ENCODE data around the gene CAMK2A. TPM values are rescaled to one million over a fixed set of nuclear protein-coding genes. Genes with fewer than 3 reads are reported as not detected.
"Not testable (repeated sequence)": the region's sequence is repeated elsewhere in the genome, so short reads cannot be mapped to it uniquely, and the experiment has no call there.

Gene CAMK2A
- total RNA-seq, 1 donor from 2014 or later, result not detected

DNA sequence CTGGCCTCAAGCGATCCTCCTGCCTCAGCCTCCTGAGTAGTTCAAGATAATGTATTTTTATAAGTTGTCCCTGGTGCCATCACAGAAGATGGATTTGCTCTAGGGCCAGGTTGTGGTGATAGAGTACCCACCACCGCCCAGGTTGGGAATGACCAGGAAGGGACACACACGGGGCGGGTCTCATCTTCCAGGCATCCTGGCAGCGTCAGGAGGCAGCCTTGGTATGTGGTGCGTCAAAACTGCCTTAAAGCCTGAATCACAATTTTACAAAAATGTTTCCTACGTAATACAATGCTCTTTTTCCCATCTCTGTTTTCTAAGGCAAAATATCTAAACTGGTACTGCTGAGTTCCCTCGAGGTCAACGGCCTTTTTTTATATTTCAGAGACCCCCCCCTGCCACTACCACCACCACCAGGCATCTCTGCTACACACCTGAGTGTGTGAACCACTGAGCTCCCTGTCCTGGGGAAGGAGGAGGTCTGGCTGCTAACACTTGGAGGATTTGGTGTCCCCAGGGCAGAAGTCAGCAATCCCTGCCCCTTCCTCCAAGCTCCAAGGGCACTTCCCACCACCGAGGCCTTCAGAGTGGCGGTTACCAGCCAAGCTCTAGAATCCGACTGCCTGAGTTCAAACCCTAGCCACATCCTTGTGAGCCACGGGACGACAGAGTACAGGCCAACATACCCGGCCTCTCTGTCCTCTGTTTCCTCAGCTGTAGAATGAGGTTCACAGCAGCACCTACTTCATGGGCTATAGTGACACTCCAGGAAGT is 52.4 kb downstream of the CAMK2A start:
- no peak for DNase-seq (ENCODE audit: low read depth in 2 of 2)

DNA sequence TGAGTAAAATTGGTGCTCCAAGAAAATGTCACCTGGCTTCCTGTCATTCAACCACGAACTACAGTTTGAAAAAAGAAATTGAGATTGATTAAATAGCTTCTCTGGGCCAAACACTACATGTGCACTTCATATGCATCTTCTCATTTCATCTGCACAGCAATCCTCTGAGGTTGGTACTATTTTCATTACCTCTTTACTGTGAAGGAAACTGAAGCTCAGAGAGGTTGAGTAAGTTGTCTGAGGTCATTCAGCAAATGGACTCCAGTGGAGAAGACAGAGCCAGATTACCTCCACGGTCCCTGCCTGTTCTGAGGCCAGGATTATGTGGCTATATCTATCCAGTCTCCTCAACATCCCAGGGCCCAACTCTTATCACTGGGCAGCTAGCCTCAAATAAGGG is 53.3 kb downstream of the CAMK2A start:
- no peak for DNase-seq (ENCODE audit: low read depth in 2 of 2)

DNA sequence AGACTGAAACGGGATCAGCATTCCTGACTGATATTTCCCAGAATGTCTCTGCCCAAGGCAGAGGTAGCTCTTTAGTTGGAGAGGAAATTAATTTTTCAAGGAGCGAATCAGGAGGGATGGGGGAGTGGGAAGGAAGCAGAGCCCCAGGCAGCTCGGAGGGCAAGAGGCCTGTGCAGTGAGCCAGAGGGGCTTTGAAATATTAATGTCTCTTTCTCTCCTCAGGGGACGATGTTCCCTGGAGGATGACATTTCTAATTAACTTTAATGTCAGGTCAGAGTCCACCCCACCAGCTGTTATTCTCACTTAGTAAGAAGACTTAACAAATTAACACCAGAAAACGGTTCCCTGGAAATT is 54.1 kb downstream of the CAMK2A start:
- DNase-seq (ENCODE audit: low read depth in 2 of 2), result no peak

DNA sequence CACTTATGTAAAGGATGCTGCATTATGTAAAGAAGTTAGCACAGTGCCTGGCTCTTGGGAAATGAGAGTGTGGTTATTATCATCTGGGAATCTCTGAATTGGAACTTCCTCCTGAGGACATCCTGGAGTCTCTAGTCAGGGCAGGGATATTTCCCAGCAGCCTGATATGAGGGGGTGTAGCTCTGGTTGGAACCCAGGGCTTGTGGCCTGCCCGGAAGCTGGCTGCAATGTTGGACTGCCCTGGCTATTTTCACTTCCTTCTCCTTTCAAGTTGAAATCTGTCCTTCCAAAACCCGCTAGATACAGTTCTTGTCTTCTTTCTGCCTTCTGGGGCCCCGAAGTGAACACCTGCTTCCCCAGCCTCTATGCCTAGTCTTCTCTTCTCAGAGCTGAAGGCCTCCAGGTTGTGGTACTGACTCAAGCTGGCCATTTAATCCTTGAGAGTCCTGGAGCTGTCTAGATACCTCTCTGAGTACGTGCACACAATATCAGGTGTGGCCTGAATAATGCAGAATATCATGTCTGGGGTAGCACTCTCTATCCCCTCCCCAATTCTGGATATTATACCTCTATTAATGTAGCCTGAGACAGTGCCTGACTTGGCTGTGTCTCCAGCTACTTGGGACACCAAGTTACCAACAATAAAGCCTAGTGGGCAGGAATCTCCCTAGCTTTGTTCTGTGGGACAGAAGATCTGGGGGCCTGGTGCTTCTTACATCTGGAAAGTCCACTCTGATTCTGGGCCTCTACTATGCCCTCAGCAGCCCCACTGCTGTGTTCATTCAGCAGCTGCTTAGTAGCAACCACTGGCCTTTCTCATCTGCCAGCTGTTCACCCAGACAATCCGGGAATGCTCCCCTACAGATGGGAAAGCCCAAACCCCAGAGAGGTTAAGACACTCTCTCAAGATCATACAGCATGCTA is 54.7 kb downstream of the CAMK2A start:
- no peak for DNase-seq (ENCODE audit: low read depth in 2 of 2)

DNA sequence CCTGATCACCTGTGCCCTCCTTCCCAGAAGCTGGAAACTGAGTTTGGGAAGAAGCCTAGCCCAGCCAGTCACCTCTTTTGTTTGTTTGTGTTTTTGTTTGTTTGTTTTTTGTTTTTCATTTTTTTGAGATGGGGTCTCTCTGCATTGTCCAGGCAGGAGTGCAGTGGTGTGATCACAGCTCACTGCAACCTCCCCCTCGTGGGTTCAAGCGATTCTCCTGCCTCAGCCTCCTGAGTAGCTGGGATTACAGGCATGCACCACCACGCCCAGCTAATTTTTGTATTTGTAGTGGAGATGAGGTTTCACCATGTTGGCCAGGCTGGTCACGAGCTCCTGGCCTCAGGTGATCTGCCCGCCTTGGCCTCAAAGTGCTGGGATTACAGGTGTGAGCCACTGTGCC is 55.9 kb downstream of the CAMK2A start:
- not testable (repeated sequence) for DNase-seq (ENCODE audit: low read depth in 2 of 2)

DNA sequence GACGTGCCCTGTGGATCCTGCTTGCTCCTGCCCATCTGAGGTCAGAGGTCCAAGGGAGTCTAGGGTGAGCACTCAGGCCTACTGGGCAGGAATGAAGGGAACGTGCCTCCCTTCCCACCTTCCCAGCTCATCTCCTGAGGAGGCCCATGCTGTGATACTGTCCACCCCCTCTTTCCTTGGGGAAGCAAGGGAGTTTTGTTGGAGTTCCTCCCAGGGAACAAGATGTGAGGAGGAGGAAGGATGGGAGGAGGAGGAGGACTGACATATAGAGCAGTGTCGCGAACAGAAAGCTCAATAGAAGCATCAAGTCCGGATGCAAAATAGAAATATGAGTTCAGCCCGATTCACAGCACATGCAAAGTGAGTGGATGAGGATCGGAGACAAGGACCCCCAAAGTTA is 58.7 kb downstream of the CAMK2A start:
- no peak for DNase-seq (ENCODE audit: low read depth in 2 of 2)

DNA sequence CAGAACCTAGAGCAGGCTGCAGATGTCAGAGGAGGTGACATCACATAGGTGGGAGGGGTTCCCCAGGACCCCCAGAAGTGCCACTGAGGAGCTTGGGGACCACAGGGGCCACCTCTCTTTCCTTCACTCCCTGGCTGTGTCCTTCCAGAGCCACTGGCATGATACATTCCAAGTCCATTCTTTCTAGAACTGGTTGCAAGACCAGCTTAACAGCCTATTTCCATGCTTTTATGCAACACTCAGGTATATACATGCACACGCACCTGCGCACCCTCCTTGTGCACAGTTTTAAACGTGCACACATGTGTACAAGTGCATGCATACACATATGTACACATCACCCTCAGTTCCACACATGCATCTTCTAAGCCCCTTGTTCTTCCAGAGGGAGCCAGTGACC is 60.0 kb downstream of the CAMK2A start:
- DNase-seq (ENCODE audit: low read depth in 2 of 2), result no peak

DNA sequence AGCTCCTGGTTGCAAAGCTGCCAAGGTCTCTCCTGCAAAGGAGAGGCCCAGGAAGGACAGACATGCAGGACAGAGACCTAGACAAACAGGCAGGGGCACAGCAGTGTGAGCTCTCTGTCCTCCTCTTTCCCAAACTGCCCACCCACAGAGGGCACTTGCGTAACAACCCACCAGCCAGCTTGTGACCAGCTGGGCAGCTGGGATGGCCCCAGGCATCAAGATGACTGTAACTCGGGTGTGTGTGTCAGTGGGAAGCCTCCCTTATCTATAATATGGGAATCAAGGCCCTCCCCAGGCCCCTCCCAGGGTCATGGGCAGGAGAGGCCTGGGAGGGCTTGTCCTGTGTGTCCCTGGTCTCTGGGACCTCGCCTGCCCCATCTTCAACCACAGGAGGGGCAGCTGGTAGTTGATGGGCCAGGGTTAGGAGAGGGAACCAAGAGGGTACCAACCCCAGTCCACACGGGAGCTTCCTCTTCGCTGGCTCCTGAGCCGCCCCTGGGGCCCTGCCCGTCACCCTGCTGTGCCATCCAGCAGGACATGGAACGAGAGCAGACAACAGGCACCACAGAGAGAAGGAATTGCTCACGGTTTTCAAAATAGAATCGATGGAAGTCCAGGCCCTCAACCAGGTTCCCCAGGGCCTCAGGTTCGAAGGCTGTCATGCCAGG is 61.8 kb downstream of the CAMK2A start:
- no peak for DNase-seq (ENCODE audit: low read depth in 2 of 2)

DNA sequence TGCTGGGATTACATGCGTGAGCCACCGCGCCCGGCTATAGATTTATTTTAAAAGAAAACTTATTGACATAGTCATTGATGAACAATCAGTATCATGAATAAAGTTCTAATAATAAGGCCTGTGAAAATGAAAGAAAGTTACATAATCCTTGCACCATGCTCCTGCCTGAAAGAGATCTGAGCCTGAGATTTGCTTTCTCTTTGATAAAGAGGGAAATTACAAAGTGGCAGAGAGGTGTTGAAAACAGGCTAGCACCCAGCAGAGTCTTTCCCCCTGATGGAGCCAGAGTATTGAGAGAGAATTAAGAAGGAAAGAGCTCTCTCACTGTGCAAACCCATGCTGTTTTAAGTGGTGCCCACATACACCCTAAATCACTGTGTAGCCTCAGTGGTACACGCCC is 62.5 kb downstream of the CAMK2A start:
- no peak for DNase-seq (ENCODE audit: low read depth in 2 of 2)

DNA sequence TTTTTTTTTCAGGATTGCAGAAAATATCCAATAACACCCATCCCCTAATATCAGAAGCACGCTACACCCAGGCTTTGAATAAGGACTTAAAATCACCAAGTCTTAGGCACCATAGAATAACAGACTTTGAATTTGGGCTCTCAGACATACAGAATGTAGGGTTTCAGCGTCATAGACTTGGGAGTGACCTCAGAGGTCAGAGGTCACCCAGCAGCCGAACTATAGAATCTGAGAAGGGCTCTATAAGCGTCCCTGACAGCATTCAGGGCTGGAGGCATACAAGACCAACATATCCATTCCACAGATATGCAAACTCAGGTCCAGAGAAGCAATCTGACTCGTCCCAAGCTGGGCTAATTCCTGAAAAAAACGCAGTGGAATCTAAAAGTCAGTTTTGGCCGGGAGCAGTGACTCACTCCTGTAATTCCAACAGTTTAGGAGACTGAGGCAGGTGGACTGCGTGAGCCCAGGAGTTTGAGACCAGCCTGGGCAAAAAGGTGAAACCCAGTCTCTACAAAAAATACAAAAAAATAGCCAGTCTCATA is 65.0 kb downstream of the CAMK2A start:
- DNase-seq (ENCODE audit: low read depth in 2 of 2), result no peak

DNA sequence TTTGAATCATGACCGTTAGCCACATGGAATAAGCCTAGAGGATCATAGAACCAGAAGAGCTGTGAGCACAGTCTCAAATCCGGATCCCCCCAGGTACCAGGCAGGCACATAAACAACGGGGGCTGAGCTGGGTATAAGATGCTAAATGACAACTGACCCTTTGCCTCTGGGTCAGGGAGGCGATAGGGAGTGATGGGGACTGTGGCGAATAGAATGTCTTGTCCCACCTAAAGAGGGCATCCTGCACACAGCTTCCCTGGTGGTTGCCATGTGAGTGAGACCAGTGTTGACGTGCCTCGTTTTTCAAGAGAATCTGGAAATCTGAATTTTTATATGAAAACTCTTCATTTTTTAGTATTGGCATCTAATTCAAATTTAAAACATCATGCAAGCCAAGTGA is 66.1 kb downstream of the CAMK2A start:
- no peak for DNase-seq (ENCODE audit: low read depth in 2 of 2)

DNA sequence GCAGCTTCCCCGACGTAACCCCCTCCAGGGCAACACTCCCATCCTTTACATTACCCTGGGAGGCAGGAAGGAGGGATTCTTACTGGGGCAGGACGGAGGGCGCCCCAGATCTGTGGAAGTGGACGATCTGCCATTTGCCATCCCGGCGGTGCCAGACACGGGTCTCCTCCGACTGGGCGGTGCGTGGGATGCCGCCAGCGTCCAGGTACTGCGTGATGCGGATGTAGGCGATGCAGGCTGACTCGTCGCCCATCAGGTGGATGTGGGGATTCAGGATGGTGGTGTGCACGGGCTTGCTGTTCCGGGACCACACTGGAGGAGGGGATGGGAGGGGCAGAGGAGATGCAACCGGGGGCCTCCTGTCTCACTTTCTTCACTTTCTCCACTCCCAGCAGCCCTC is 66.7 kb downstream of the CAMK2A start:
- DNase-seq (ENCODE audit: low read depth in 2 of 2), result no peak

DNA sequence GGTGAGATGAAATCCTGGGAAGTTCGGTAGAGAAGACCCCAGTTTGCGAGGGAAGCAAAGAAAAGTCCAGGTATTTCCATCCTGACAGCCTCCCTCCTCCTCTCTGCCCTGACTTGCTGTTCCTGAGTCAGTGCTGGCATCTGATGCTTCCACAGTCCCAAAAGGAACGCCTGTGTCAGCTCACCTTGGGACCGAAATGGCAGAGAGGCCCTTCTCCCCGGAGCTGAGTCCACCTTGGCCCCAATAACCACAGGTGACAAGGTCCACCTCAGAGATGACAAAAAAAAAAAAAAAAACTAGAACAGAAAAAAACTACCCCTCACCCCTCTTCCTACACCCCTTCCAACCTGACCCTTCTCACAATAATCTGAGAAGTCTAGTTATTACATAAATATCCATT is 68.1 kb downstream of the CAMK2A start:
- DNase-seq (ENCODE audit: low read depth in 2 of 2), result no peak

DNA sequence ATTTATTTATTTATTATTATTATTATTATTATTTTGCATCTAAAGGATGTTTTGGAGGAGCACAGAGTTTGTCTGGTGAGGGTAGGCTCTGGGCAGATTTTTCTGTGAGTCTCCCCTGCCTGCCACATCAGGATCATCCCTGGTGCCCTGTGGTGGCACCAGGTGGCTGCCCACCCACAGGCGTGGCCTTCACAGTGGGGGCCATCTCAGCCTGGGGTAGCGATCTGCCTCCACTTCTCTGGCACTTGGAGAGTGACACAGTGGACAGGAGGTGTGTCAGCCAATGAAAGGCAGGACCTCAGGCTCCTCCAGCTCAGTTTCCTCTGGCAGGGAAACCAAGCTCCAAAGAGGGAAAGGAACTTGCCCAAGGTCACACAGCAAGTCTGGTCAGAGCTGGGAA is 69.7 kb downstream of the CAMK2A start:
- no peak for DNase-seq (ENCODE audit: low read depth in 2 of 2)

DNA sequence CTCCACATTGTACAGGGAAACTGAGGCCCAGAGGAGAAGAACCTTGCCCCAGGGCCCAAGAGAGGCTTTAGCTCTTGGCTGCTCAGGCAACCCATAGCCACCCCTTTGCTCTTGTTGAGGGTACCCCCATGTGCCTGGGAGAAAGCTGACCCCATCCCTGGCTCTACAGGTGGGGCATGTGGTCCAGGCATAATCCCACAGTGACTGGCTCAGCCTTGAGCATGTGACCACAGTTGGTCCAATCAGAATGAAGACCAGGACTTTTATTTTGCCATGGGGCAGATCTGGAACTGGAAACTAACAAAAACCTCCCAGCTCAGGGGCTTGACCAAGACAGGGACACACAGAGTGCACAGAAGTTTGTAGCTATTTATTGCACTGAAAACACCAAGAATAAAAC is 70.4 kb downstream of the CAMK2A start:
- peak in 1 of 2 donors; percentile 9 for DNase-seq (ENCODE audit: low read depth in 2 of 2)

DNA sequence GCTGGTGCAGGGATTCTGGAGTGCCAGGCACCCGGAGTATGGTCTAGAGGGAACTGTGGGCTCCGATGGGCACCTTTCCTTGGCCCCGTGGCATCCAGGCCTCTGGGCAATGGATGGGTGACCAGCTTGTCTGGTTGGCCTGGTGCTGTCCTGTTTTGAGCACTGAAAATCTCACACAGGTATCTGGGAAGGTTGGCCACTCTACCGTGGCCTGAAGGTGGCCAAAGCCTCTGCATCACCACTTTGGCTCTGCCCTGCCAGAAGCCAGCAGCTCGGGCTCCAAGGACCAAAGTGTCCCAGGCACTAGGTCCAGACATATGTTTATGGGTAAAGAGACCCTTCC is 70.9 kb downstream of the CAMK2A start:
- DNase-seq (ENCODE audit: low read depth in 2 of 2), result no peak

DNA sequence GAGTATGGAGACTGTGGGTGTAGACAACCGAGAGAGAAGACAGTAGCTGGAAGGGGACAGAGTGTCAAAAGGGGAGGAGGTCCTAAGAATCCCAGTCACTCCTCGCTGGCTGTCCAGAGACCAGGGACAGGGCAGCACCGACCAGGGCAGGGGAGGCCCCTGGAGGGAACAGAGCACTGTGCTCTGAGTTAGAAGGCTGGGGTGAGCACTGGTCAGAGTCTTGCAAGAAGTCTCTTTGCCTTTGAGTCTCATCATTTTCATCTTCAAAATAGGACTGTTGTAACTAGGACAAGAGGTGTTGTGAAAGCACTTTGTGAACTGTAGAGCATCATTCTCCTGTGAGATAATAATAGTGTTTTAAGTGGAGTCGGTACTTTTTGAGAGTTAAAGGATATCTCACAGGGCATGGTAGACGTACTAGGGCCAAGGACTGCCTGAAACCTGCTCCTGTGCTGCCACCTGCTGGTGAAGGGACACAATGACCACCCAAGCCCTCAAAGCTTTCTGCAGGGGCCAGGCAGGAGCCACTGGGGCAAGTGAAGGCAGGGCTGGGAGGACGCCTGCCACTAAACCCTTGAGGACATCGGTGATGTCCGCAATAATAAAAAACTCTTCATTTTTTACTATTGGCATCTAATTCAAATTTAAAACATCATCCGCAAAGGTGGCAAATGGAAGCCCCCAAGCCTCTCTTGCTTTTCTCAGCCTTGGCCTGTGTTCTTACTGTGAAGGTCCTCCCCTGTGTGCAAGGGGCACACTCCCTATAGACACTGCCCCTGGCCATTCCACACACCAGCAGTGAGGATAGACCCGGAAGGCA is 71.5 kb downstream of the CAMK2A start:
- peak; percentile 77 to 88 for DNase-seq (ENCODE audit: low read depth in 2 of 2)

DNA sequence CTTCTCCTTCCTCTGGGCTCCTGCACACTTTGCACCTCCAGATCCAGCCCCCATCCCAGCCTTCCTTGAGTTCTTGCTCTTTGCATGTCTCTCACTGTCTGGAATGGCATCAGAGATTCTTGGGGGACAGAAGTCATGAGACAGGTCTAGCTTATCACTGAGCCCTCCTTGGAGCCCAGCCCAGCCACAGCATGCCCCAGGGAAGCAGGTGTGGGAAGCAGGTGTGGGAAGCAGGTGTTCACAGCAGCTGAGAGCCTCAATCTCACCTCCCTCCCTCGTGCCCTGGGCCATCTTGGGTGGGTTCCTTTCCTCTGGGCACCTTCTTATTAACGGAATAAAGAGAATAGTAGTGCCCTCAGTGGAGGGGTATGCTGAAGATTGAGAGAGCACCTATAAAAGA is 72.5 kb downstream of the CAMK2A start:
- DNase-seq (ENCODE audit: low read depth in 2 of 2), result no peak

DNA sequence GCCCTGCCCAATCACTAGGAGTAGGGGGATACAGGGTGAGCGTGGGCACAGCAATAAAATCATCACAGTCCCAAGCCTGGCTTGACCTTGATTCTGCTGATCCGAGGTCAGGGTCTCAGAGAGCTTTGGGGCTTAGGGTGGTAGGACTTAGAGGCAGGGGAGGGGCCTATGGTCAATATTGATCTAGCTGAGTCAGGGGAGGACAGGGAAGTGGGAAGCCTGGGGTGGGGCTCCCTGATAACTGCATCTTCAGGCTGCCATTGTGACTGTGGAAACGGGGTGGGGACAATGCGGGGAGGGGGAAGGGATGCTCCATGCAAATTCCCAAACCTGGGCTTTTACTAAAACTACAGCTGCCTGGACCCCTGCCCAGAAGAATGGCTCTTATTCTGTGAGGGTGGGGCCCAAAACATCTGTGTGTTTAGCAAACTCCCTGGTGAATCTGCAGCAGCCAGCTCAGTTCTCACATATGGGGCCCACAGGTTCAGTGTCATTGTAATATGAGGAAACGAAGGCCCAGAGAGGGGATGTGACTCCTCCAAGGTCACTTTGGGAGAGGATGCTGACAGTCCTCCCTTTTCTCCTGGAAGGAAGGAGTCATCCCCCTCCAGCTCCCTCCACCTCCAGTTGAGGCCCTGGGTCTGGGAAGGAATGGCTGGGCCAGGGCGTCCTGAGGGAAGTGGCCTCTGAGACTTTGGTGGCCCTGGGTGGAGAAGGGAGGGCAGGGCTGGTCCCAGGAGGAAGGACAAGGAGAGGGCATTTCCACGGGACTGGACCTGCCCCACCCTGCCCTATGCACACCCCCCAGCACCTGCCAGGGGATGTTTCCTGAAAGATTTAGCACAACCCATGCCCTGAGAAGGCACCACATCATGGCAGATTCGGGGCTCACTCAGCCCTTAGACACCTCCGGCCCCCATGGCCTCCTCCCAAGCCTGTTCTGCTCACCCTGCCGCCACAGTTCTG is 73.3 kb downstream of the CAMK2A start:
- DNase-seq (ENCODE audit: low read depth in 2 of 2), result no peak

DNA sequence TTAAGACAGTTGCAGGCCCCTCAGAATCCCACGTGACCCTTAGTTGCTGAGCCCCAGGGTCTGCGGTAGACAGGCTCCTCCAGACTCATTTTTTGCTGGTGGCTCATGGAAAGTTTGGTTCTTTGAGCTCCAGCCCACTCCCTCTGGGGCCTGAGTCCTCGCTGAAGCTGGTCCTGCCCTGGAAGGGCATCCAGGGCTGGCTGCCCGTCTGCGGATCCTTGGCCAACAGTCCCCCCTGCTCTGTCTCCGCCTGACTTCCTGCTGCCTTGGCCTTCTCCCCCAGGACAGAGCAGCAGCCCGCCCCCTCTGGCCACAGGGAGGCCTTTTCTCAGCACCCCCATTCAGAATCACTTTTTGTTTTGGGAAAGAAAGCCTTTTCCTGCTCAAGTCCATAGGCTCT is 75.3 kb downstream of the CAMK2A start:
- DNase-seq (ENCODE audit: low read depth in 2 of 2), result no peak
